Head of caudate nucleus (tissue), 42 donors: ENCODE measurements around the gene GPT2.

Experiments used
- DNase-seq, 42 donors: peaks; one replicate each; pipeline versions ENCODE4 v3.0.0 to v3.0.0-alpha.2; 2020 to 2021; ENCODE audit warnings: mixed read lengths in 7 of 42
- intact Hi-C: fragments of 100-400 bp; cut with DNase I; formaldehyde crosslinking; loops from one replicate; pipeline ENCODE4 v1.15.0; 2022

GPT2 gene

DNA sequence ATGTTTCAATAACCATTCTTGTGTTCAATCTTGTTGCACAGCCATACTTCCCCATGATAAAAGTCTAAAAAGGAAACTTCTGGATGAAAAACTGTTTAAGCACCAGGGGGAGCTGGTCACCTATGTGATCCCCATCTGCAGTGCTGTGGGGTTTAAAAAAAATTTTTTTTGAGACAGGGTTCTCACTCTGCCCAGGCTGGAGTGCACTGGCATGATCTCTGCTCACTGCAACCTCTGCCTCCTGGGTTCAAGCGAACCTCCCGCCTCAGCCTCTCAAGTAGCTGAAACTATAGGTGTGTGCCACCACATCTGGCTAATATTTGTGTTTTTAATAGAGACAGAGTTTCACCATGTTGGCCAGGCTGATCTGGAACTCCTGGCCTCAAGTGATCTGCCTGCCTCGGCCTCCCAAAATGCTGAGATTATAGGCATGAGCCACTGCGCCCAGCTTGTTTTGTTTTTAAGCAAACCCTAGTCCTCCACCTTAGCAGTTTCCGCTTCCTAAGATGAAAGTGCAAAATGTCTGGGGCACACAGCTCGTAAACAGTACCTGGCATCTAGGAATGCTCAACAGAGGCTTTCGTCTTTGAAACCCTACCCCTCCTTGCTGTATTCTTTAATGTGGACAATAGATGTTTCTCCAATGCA is 63.9 kb downstream of the GPT2 start:
- intact Hi-C loops, result no loop called here
- peak in 5 of 42 donors; percentile 14 to 44 (median 32) for DNase-seq

DNA sequence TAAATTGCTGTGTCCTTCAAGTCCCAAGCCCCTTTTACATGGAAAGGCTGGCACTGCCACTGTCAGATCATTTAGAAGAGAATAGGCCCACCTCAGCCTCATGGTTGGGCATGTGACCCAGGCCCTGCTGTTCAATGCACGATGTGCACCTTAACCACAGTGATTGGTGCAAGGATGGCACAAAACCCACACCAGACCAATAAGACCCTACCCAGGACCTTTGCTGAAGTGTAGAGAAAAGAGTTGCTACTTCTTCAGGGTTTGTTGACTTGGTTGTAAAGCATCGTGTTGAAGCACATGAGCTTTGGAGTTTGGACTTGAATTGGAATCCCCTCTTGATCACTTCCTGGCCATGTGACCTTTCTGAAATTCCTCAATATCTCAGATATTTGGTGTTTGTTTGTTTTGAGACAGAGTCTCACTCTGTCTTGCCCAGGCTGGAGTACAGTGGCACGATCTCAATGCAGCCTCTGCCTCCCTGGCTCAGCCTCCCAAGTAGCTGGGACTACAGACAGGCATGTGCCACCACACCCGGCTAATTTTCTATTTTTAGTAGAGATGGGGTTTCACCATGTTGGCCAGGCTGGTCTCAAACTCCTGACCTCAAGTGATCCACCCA is 64.5 kb downstream of the GPT2 start:
- intact Hi-C loops, result no loop called here
- no peak for DNase-seq

GRCh38 chr16:46949241-46949892 is 65.2 kb downstream of the GPT2 start:
- intact Hi-C loops, result no loop called here
- DNase-seq, result no peak

DNA sequence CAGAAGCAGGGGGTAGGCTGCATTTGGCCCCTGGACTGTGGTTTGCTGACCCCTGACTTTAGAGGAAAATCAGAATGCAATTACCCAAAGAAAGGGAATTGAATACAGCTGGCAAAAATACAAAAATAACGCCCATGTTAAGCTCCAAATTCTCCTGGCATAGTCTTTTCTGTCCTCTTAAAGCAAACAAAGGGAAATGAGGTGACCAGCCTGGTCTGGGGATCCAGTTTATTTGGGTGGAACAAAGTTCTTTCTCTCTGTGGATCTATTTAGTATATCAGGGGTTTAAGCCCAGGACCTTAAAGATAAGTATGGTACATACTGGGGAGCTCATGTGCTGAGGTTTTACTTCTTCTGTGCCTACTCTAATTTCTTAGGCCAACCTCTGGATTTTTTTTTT is 65.8 kb downstream of the GPT2 start:
- no peak for DNase-seq
- intact Hi-C loops, result no loop called here

DNA sequence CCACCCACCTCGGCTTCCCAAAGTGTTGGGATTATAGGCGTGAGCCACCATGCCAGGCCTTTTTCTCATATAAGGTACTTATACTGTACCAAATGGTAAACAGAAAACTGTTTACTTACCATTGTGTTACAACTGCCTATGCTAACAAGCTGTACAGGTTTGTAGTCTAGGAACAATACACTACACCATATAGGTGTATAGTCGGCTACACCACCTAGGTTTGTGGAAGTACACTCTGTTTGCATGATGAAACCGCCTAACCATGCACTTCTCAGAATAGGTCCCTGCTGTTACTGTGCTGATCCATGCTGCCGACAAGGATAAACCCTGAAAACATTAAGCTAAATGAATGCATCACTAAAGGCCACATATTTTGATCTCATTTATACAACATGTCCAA is 70.4 kb downstream of the GPT2 start:
- intact Hi-C loops, result no loop called here
- no peak for DNase-seq

DNA sequence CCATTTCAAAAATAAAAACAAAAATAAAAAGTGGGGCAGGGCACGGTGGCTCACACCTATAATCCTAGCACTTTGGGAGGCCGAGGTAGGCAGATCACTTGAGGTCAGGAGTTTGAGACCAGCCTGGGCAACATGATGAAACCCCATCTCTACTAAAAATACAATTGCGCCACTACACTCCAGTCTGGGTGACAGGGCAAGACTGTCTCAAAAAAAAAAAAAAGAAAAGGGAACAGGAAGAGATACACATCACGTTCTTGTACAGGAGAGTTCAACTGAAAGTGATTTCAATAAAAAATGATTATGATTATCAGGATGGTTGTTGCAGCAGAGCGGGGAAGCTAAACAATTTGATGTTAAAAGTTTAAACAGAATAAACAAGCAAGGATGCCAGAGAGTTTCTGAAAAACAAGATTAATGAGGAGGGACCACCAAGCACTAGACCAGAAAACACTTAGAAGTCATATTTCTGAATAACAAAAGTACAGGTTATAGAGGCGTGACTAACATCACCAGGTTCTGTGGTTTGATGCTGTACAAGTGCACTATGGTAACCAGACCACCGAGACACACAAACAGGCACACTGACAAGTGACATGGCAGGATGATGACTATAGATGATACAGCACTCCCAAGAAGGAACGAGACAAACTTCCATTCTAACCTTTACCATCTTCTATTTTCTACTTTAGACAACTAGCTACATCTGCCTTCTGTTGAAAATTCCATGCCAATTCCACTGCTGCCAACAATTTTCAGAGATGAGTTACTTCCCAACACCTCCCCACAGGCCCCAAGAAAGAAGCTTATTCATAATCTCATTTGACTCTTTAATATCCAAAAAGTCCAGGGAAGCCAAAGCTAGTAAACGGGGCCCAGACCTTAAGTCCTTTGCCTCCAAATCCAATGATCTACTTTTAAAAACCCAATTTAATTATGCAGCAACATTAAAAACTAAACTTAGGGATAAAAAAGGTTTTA is 77.5 kb downstream of the GPT2 start:
- intact Hi-C loops, result no loop called here
- no peak for DNase-seq

- DNase-seq, result no peak
- intact Hi-C loops, result no loop called here
These were observed 78.5 kb downstream of the GPT2 start for GRCh38 chr16:46962629-46963028.

DNA sequence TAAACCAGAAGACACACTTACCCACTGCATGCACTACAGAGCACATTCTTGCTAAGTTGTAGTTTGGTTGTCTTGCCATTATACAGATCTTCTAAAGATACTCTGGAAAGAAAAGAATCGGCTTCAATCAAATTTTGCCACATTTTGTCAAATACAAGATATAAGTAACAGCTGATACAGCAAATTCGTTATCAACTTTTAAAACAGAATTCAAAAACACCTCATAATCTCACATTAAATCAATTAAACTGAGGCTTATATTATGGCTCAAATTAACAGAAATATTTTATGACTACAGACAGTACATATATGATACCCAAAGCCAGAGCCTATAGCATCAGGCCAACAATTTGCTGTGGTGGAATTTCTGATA is 83.9 kb downstream of the GPT2 start:
- no peak for DNase-seq
- intact Hi-C loops, result no loop called here

- DNase-seq, result peak in 8 of 42 donors; percentile 11 to 49 (median 24)
These were observed 85.9 kb downstream of the GPT2 start for GRCh38 chr16:46970089-46970488.

GRCh38 chr16:46971271-46971670 is 87.1 kb downstream of the GPT2 start:
- intact Hi-C loops, result no loop called here
- DNase-seq, result no peak

More at GRCh38 chr16:46970089-46970488, 85.9 kb downstream of the GPT2 start:
- intact Hi-C loops, result no loop called here

DNA sequence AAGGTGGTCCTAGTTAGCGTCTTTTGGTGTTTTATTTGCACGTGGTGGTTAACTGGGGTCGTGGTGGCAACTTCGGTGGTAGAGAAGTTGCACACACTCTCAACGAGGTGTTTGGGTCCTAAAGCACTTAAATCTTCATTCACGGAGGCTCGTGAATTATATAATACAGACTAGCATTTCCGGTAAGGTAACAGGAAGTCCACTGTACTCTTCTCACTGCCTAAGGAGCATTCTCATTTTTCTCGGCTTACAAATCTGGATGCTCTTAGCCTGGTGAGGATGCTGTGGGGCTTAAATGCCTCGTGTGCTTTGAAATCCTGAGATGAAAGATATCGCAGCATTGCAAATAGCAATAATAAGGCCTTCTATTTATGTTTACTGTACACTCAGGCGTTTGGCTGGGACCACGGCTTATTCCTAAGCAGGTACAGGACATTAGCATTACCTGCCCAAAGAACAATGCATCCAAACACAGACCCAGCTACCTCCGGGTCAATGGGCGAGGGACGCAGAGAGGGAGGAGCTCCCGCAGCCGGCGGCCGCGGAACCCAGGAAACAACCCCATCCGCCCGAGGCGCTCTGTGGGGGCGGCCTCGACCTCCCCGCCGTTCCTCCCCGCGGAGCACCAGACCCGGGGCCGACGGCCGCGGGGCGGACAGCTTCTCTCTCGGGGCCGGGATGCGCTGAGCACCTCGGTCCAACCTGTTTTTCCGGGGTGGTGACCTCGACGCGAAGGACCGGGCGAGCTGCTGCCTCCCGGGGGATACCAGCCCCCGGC is 88.5 kb downstream of the GPT2 start:
- intact Hi-C loops, result no loop called here
- peak in 37 of 42 donors; percentile 10 to 63 (median 35) for DNase-seq

DNA sequence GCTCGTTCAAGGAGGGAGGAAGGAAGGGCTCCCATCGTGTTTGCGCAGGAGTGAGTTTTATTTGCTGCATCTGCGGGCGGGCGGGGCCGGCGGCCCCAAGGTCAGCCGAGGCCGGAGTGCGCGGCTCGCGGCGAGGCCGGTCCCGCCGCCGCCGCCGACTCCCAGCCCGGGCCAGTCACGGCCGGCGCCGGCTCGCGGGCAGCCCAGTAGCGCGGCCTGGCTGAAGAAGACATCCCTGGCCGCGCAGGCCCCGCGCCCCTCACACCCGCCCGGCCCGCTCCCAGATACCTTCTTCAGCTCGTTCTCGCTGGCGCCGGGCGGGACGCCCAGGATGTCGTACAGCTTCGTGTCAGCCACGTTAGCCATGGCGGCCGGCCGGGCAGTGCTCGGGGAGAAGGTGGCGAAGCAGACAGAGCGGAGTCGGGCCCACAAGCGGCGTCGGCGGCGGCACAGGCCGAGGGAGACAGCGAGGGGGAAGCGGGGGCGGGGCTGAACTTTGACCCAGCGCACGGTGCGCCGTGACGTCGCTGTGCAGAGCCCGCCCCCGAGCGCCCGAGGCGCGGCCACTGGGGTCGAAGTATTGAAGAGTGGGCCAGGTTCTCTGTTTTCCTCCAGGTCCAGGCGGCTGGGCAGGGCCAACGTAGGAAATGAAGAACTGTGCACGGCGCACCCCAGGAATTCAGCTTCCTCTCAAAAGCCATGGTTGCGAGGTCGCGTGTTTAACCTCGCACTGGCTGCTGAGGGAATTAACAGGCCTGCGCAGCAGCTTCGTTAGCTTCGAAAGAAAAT is 89.2 kb downstream of the GPT2 start, which contains the start of gene DNAJA2:
TSS of gene DNAJA2 (minus strand) at position 468 of the 789 bp plus-strand sequence. CDS start at position 366, 102 bp downstream.
- peak; percentile 85 to 98 (median 95) for DNase-seq
- intact Hi-C loops, result no loop called here

GRCh38 chr16:46973996-46974324 is 89.8 kb downstream of the GPT2 start:
- DNase-seq, result no peak
- intact Hi-C loops, result no loop called here

DNA sequence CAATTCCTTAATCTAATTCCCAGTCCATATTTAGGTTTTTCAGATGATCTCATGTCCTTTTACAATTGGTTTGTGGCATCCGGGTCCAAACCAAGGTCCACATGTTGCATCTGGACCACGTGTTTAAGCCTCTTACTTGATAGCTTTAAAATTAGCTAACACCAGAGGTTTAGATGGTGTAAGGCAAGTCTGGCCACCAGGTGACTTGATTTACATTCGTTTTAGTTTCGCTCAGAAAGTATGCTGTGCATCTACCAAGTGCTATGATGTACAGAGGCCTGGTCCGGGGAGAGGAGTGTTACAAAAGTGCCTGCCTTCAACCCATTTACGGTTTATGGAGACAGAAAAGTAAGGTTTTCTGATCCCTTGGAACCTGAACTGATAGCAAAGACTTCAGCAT is 90.2 kb downstream of the GPT2 start:
- DNase-seq, result no peak
- intact Hi-C loops, result no loop called here

DNA sequence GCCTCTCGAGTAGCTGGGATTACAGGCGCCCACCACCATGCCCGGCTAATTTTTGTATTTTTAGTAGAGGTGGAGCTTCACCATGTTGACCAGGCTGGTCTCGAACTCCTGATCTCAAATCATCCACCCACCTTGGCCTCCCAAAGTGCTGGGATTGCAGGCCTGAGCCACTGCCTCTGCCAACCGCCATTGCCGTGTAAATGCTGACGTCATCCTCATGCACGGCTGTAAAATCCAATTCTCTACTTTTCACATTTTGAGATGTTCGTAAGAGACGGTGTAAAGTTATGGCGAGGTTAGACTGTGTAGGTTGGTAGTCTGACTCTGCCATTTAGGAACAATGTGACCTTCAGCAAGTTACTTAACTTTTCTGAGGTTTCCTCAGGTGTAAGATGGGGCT is 91.0 kb downstream of the GPT2 start:
- intact Hi-C loops, result no loop called here
- no peak for DNase-seq

DNA sequence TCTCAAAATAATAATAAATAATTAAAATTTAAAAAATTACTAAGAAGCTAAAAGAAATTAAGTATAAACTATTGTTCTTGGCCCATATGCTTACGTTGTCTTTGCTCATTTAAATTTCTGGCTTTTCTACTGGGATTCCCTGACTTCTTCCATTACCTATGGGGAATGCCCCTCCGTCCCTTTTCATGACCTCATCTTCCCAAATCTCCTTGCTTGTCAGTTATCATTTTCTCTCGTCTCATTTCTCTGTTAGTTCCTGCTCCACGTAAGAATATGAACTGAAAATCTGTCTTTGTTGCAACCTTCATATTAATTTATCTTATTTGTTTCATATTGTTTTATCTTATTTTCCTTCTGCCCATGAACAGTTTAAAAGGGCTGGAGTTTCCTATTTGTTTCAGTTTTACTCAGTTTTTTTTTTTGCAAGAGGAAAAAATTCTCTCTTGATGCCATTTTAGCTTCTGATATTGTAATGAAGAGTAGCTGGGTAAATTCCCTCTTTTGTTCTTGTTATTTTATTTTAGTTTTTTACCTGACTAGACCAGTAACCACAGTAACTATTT is 91.8 kb downstream of the GPT2 start:
- no peak for DNase-seq
- intact Hi-C loops, result no loop called here

DNA sequence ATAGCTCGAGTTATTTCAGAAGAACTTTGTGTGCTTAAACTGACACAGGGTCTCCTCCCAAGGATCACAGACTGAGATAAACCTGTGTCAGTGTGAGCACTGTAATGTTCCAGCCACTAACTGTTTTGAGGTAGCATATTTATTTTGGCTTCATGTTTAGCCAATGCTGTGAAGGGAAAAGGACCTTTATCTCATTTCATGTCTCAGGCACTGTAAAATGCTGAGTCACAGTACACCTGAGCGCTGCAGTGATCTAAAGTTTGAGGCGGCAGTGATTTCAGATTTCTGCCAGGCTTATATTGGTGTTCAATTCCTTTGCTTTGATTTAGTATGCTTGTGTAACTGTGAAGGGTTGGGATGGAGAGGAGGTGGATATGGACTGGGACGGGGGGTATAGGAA is 92.4 kb downstream of the GPT2 start:
- intact Hi-C loops, result no loop called here
- peak in 7 of 42 donors; percentile 6 to 27 (median 17) for DNase-seq
